Activated T-helper 17 cell treated with anti-CD3 and anti-CD28 coated beads, Interleukin-2, amount 50 U/mL, for 72 hours (primary cell): ENCODE data around the gene PRPSAP1. TPM values are rescaled to one million over a fixed set of nuclear protein-coding genes. Genes with fewer than 3 reads are reported as not detected.
"Not testable (repeated sequence)": the region's sequence is repeated elsewhere in the genome, so short reads cannot be mapped to it uniquely, and the experiment has no call there.

Source experiments
- ATAC-seq: fragments of 150-1000 bp; cut with Tn5 transposase; replicated peaks from 2 replicates; pipeline ENCODE4 v1.10.0; 2021; ENCODE audit warnings: mild to moderate bottlenecking, moderate library complexity
- H3K27ac Mint-ChIP-seq: one replicate; pipeline ENCODE4 v1.8.0; 2022; ENCODE audit warnings: mixed read lengths
- H3K27me3 Mint-ChIP-seq: one replicate; pipeline ENCODE4 v1.8.0; 2022; ENCODE audit warnings: mixed read lengths
- H3K36me3 Mint-ChIP-seq: one replicate; pipeline ENCODE4 v1.8.0; 2022; ENCODE audit warnings: low read depth, mild to moderate bottlenecking, mixed read lengths
- H3K4me1 Mint-ChIP-seq: one replicate; pipeline ENCODE4 v1.8.0; 2022; ENCODE audit warnings: mixed read lengths
- H3K4me3 Mint-ChIP-seq: one replicate; pipeline ENCODE4 v1.8.0; 2022; ENCODE audit warnings: mild to moderate bottlenecking, mixed read lengths
- H3K9me3 Mint-ChIP-seq: one replicate; pipeline ENCODE4 v1.8.0; 2022; ENCODE audit warnings: mixed read lengths
- total RNA-seq, 2 donors: library from RNA; stranded (reverse); gene quantifications; one replicate each; pipeline ENCODE4 v1.2.3, GENCODE V29; 2022

Gene PRPSAP1
- total RNA-seq, 2 donors from 2014 or later = 24.5 to 29.7 TPM

GRCh38 chr17:76275382-76276068 lies 78.2 kb downstream of the PRPSAP1 start:
- Mint-ChIP-seq H3K9me3 (no peaks in the 10 kb centered on the region), H3K4me3 (peak overlapping the region; percentile 25), H3K27me3 (no peaks in the 10 kb centered on the region), H3K4me1 (no peaks in the 10 kb centered on the region), H3K27ac (peak overlapping the region; percentile 68), H3K36me3 (peaks cover 25% of the 10 kb centered on the region)
- ATAC-seq = no peak

DNA sequence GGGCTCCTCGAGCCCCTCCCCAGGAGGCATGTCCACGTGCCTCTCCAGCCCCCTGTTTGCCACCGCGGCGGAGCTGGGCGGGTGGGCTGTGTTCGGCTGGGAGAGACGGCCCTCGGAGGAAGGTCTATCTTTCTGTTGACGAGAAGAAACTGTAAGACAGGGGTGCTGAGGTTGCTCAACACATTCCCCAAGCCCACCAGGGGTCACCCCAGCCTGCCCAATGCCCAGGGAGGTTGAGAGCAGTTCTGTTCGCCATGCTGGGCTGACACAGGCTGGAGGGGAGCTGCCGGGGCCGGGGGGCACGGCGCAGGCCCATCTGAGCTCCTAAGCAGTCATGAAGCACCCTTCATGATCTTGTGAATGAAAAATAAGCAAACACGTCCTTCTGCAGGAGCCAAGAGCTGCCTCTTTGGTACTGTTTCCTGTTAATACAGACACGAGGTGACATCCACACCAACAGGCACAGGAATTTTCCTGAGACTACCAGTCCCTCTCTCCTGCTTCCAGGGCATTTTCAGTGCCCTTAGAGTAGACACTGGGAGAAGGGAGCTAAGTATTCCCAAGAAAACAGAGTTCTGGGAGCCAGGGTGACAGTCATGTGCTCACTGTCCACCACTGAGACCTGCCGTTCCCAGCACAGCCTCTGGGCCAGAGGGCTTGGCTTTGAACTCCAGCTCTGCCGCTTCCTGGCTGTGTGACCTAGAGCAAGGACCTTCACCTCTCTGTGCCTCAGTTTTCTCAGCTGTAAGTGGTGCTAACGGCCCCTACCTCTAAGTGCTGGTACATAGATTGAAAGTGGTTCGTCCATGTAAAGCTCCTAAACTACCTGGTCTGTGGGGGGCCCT lies 79.4 kb downstream of the PRPSAP1 start:
- Mint-ChIP-seq H3K9me3 (no peaks in the 10 kb centered on the region), H3K4me1 (peaks cover 5% of the 10 kb centered on the region), H3K27ac (peak overlapping the region; percentile 71), H3K4me3 (peak overlapping the region; percentile 25), H3K27me3 (no peaks in the 10 kb centered on the region), H3K36me3 (peaks cover 37% of the 10 kb centered on the region)
- no peak for ATAC-seq

- H3K9me3 Mint-ChIP-seq = no peaks in the 10 kb centered on the region
- peaks cover 6% of the 10 kb centered on the region for H3K4me1 Mint-ChIP-seq
- ATAC-seq = no peak
- H3K4me3 Mint-ChIP-seq = peak overlapping the region; percentile 96
- peaks cover 45% of the 10 kb centered on the region for H3K36me3 Mint-ChIP-seq
- H3K27me3 Mint-ChIP-seq = no peaks in the 10 kb centered on the region
- peak overlapping the region; percentile 89 for H3K27ac Mint-ChIP-seq
These were observed 80.1 kb downstream of the PRPSAP1 start for GRCh38 chr17:76273445-76274111.

GRCh38 chr17:76272541-76273444 lies 80.9 kb downstream of the PRPSAP1 start:
- H3K4me1 Mint-ChIP-seq = peaks cover 6% of the 10 kb centered on the region

GRCh38 chr17:76271669-76272540 lies 81.8 kb downstream of the PRPSAP1 start:
- peak; percentile 51 for ATAC-seq
- H3K4me1 Mint-ChIP-seq = peaks cover 6% of the 10 kb centered on the region
- H3K4me3 Mint-ChIP-seq = peak overlapping the region; percentile 96
- no peaks in the 10 kb centered on the region for H3K27me3 Mint-ChIP-seq
- no peaks in the 10 kb centered on the region for H3K9me3 Mint-ChIP-seq
- peaks cover 62% of the 10 kb centered on the region for H3K36me3 Mint-ChIP-seq
- peak overlapping the region; percentile 89 for H3K27ac Mint-ChIP-seq

More at GRCh38 chr17:76272541-76273444, 80.9 kb downstream of the PRPSAP1 start:
- ATAC-seq = peak; percentile 54
- no peaks in the 10 kb centered on the region for H3K27me3 Mint-ChIP-seq
- H3K4me3 Mint-ChIP-seq = peak overlapping the region; percentile 96
- H3K27ac Mint-ChIP-seq = peak overlapping the region; percentile 89
- H3K9me3 Mint-ChIP-seq = no peaks in the 10 kb centered on the region
- H3K36me3 Mint-ChIP-seq = peaks cover 53% of the 10 kb centered on the region

GRCh38 chr17:76270770-76271668 lies 82.7 kb downstream of the PRPSAP1 start:
- Mint-ChIP-seq H3K9me3 (no peaks in the 10 kb centered on the region), H3K4me1 (peaks cover 6% of the 10 kb centered on the region), H3K27me3 (no peaks in the 10 kb centered on the region), H3K27ac (peak overlapping the region; percentile 87), H3K4me3 (peak overlapping the region; percentile 96), H3K36me3 (peaks cover 70% of the 10 kb centered on the region)
- no peak for ATAC-seq

GRCh38 chr17:76270127-76270592 lies 83.6 kb downstream of the PRPSAP1 start:
- ATAC-seq = no peak
- Mint-ChIP-seq H3K27me3 (no peaks in the 10 kb centered on the region), H3K4me3 (peak overlapping the region; percentile 96), H3K4me1 (peaks cover 6% of the 10 kb centered on the region), H3K27ac (peak overlapping the region; percentile 96), H3K9me3 (no peaks in the 10 kb centered on the region), H3K36me3 (peaks cover 74% of the 10 kb centered on the region)

GRCh38 chr17:76268991-76269981 lies 84.4 kb downstream of the PRPSAP1 start:
- peak overlapping the region; percentile 96 for H3K27ac Mint-ChIP-seq
- peak overlapping the region; percentile 96 for H3K4me3 Mint-ChIP-seq
- H3K4me1 Mint-ChIP-seq = peaks cover 10% of the 10 kb centered on the region
- ATAC-seq = no peak
- H3K9me3 Mint-ChIP-seq = no peaks in the 10 kb centered on the region
- H3K36me3 Mint-ChIP-seq = peaks cover 82% of the 10 kb centered on the region
- no peaks in the 10 kb centered on the region for H3K27me3 Mint-ChIP-seq

DNA sequence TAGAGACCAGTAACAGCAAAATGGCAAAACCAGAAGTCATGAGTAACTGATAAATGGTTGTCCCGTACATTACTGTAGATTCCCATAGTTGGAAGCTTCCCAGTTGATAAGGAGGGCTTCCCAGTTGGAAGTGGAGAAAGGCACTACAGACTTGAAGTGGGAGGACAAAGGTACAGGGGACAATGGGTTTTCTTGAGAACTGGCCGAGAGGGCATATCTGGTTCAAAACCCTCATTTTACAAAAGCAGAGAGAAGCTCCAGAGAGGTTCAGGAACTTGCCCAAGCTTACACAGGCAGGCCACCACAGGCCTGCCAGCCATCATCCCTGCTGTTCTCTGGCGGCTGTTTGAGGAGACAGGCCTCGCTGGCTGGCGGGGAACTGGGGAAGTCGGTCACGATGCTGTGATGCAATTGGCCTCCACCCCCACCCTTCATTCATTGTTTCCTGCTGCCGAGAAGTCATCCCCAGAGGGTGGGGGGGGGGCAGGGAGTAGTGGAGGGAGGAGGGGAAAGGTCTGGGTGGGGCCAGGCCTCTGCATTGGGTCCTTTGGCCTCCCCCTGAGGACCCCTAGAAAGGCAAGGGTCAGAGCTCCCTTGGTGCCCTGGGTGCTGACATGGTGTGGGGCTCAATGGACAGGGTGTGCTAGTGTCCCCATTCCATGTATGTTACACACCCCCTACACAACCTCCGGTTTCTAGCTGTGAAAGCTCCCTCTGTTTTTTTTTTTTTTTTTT lies 85.5 kb downstream of the PRPSAP1 start:
- Mint-ChIP-seq H3K9me3 (no peaks in the 10 kb centered on the region), H3K27ac (peak overlapping the region; percentile 96), H3K4me3 (peak overlapping the region; percentile 96), H3K4me1 (peaks cover 18% of the 10 kb centered on the region), H3K27me3 (no peaks in the 10 kb centered on the region), H3K36me3 (peaks cover 82% of the 10 kb centered on the region)
- peak; percentile 19 for ATAC-seq

GRCh38 chr17:76267581-76268001 lies 86.1 kb downstream of the PRPSAP1 start:
- H3K9me3 Mint-ChIP-seq, H3K27me3 Mint-ChIP-seq, ATAC-seq: not testable (repeated sequence)
- peaks cover 23% of the 10 kb centered on the region for H3K4me1 Mint-ChIP-seq
- peak overlapping the region; percentile 96 for H3K27ac Mint-ChIP-seq
- peak overlapping the region; percentile 96 for H3K4me3 Mint-ChIP-seq
- peaks cover 77% of the 10 kb centered on the region for H3K36me3 Mint-ChIP-seq
